ENCODE results near the gene LRRC32.

LRRC32 gene

GRCh38 chr11:76699451-76700091 is 29.0 kb upstream of the LRRC32 start:
- no peak overlapping the region for H3K4me3 ChIP-seq (ENCODE audit: low read depth, low read length)
- H3K36me3 ChIP-seq (ENCODE audit: control insufficient read depth, insufficient read depth, low read length), result no peaks in the 10 kb centered on the region
- H3K4me1 ChIP-seq (ENCODE audit: control insufficient read depth, insufficient read depth, low read length), result peaks cover 18% of the 10 kb centered on the region
- no peak overlapping the region for H3K27ac ChIP-seq (ENCODE audit: low read depth, low read length)
- H3K9me3 ChIP-seq (ENCODE audit: control insufficient read depth, insufficient read depth, low read length), result no peaks in the 10 kb centered on the region
- no peak overlapping the region for H3K9ac ChIP-seq (ENCODE audit: low read depth, low read length)
- H3K27me3 ChIP-seq (ENCODE audit: control insufficient read depth, insufficient read depth, low read length), result no peaks in the 10 kb centered on the region

- H3K36me3 ChIP-seq (ENCODE audit: control insufficient read depth, insufficient read depth, low read length), result no peaks in the 10 kb centered on the region
- no peaks in the 10 kb centered on the region for H3K9me3 ChIP-seq (ENCODE audit: control insufficient read depth, insufficient read depth, low read length)
- H3K27me3 ChIP-seq (ENCODE audit: control insufficient read depth, insufficient read depth, low read length), result no peaks in the 10 kb centered on the region
- H3K4me3 ChIP-seq (ENCODE audit: low read depth, low read length), result no peak overlapping the region
- H3K4me1 ChIP-seq (ENCODE audit: control insufficient read depth, insufficient read depth, low read length), result peaks cover 8% of the 10 kb centered on the region
- no peak overlapping the region for H3K27ac ChIP-seq (ENCODE audit: low read depth, low read length)
- no peak overlapping the region for H3K9ac ChIP-seq (ENCODE audit: low read depth, low read length)
Observed at GRCh38 chr11:76698321-76699043, 27.9 kb upstream of the LRRC32 start.

GRCh38 chr11:76696756-76697155 is 26.2 kb upstream of the LRRC32 start:
- Histone ChIP-seq H3K27me3 (ENCODE audit: control insufficient read depth, insufficient read depth, low read length) (no peaks in the 10 kb centered on the region), H3K9me3 (ENCODE audit: control insufficient read depth, insufficient read depth, low read length) (no peaks in the 10 kb centered on the region), H3K4me1 (ENCODE audit: control insufficient read depth, insufficient read depth, low read length) (peaks cover 8% of the 10 kb centered on the region), H3K27ac (ENCODE audit: low read depth, low read length) (no peak overlapping the region), H3K4me3 (ENCODE audit: low read depth, low read length) (no peak overlapping the region), H3K9ac (ENCODE audit: low read depth, low read length) (no peak overlapping the region), H3K36me3 (ENCODE audit: control insufficient read depth, insufficient read depth, low read length) (no peaks in the 10 kb centered on the region)

GRCh38 chr11:76695771-76696170 is 25.2 kb upstream of the LRRC32 start:
- H3K4me3 ChIP-seq (ENCODE audit: low read depth, low read length), result no peak overlapping the region
- no peaks in the 10 kb centered on the region for H3K27me3 ChIP-seq (ENCODE audit: control insufficient read depth, insufficient read depth, low read length)
- peaks cover 8% of the 10 kb centered on the region for H3K4me1 ChIP-seq (ENCODE audit: control insufficient read depth, insufficient read depth, low read length)
- H3K9me3 ChIP-seq (ENCODE audit: control insufficient read depth, insufficient read depth, low read length), result no peaks in the 10 kb centered on the region
- H3K27ac ChIP-seq (ENCODE audit: low read depth, low read length), result no peak overlapping the region
- H3K36me3 ChIP-seq (ENCODE audit: control insufficient read depth, insufficient read depth, low read length), result no peaks in the 10 kb centered on the region
- no peak overlapping the region for H3K9ac ChIP-seq (ENCODE audit: low read depth, low read length)

- Histone ChIP-seq H3K27ac (ENCODE audit: low read depth, low read length) (no peak overlapping the region), H3K4me3 (ENCODE audit: low read depth, low read length) (no peak overlapping the region), H3K27me3 (ENCODE audit: control insufficient read depth, insufficient read depth, low read length) (no peaks in the 10 kb centered on the region), H3K9me3 (ENCODE audit: control insufficient read depth, insufficient read depth, low read length) (no peaks in the 10 kb centered on the region), H3K36me3 (ENCODE audit: control insufficient read depth, insufficient read depth, low read length) (no peaks in the 10 kb centered on the region), H3K9ac (ENCODE audit: low read depth, low read length) (no peak overlapping the region), H3K4me1 (ENCODE audit: control insufficient read depth, insufficient read depth, low read length) (peaks cover 8% of the 10 kb centered on the region)
Observed at GRCh38 chr11:76695133-76695532, 24.6 kb upstream of the LRRC32 start.

- H3K4me3 ChIP-seq (ENCODE audit: low read depth, low read length), result no peak overlapping the region
- H3K27me3 ChIP-seq (ENCODE audit: control insufficient read depth, insufficient read depth, low read length), result no peaks in the 10 kb centered on the region
- no peak overlapping the region for H3K9ac ChIP-seq (ENCODE audit: low read depth, low read length)
- H3K9me3 ChIP-seq (ENCODE audit: control insufficient read depth, insufficient read depth, low read length), result no peaks in the 10 kb centered on the region
- H3K4me1 ChIP-seq (ENCODE audit: control insufficient read depth, insufficient read depth, low read length), result peaks cover 8% of the 10 kb centered on the region
- H3K27ac ChIP-seq (ENCODE audit: low read depth, low read length), result no peak overlapping the region
- no peaks in the 10 kb centered on the region for H3K36me3 ChIP-seq (ENCODE audit: control insufficient read depth, insufficient read depth, low read length)
Observed at GRCh38 chr11:76694664-76695063, 24.1 kb upstream of the LRRC32 start.

- H3K4me1 ChIP-seq (ENCODE audit: control insufficient read depth, insufficient read depth, low read length), result peaks cover 4% of the 10 kb centered on the region
- H3K4me3 ChIP-seq (ENCODE audit: low read depth, low read length), result no peak overlapping the region
- H3K9me3 ChIP-seq (ENCODE audit: control insufficient read depth, insufficient read depth, low read length), result no peaks in the 10 kb centered on the region
- H3K36me3 ChIP-seq (ENCODE audit: control insufficient read depth, insufficient read depth, low read length), result no peaks in the 10 kb centered on the region
- H3K27ac ChIP-seq (ENCODE audit: low read depth, low read length), result no peak overlapping the region
- H3K27me3 ChIP-seq (ENCODE audit: control insufficient read depth, insufficient read depth, low read length), result no peaks in the 10 kb centered on the region
- H3K9ac ChIP-seq (ENCODE audit: low read depth, low read length), result no peak overlapping the region
Observed at GRCh38 chr11:76693806-76694205, 23.3 kb upstream of the LRRC32 start.

GRCh38 chr11:76692956-76693355 is 22.4 kb upstream of the LRRC32 start:
- Histone ChIP-seq H3K4me3 (ENCODE audit: low read depth, low read length) (no peak overlapping the region), H3K36me3 (ENCODE audit: control insufficient read depth, insufficient read depth, low read length) (no peaks in the 10 kb centered on the region), H3K27me3 (ENCODE audit: control insufficient read depth, insufficient read depth, low read length) (no peaks in the 10 kb centered on the region), H3K9ac (ENCODE audit: low read depth, low read length) (no peak overlapping the region), H3K27ac (ENCODE audit: low read depth, low read length) (no peak overlapping the region), H3K4me1 (ENCODE audit: control insufficient read depth, insufficient read depth, low read length) (no peaks in the 10 kb centered on the region), H3K9me3 (ENCODE audit: control insufficient read depth, insufficient read depth, low read length) (no peaks in the 10 kb centered on the region)

GRCh38 chr11:76691655-76692054 is 21.1 kb upstream of the LRRC32 start:
- no peak overlapping the region for H3K4me3 ChIP-seq (ENCODE audit: low read depth, low read length)

GRCh38 chr11:76690736-76691135 is 20.2 kb upstream of the LRRC32 start:
- no peaks in the 10 kb centered on the region for H3K9me3 ChIP-seq (ENCODE audit: control insufficient read depth, insufficient read depth, low read length)
- H3K9ac ChIP-seq (ENCODE audit: low read depth, low read length), result no peak overlapping the region
- no peak overlapping the region for H3K27ac ChIP-seq (ENCODE audit: low read depth, low read length)
- H3K27me3 ChIP-seq (ENCODE audit: control insufficient read depth, insufficient read depth, low read length), result no peaks in the 10 kb centered on the region
- peaks cover 9% of the 10 kb centered on the region for H3K4me1 ChIP-seq (ENCODE audit: control insufficient read depth, insufficient read depth, low read length)
- no peak overlapping the region for H3K4me3 ChIP-seq (ENCODE audit: low read depth, low read length)
- H3K36me3 ChIP-seq (ENCODE audit: control insufficient read depth, insufficient read depth, low read length), result no peaks in the 10 kb centered on the region

More at GRCh38 chr11:76691655-76692054, 21.1 kb upstream of the LRRC32 start:
- Histone ChIP-seq H3K9me3 (ENCODE audit: control insufficient read depth, insufficient read depth, low read length) (no peaks in the 10 kb centered on the region), H3K9ac (ENCODE audit: low read depth, low read length) (no peak overlapping the region), H3K4me1 (ENCODE audit: control insufficient read depth, insufficient read depth, low read length) (peaks cover under 1% of the 10 kb centered on the region; the same call in 1 of the 2 replicates), H3K36me3 (ENCODE audit: control insufficient read depth, insufficient read depth, low read length) (no peaks in the 10 kb centered on the region), H3K27me3 (ENCODE audit: control insufficient read depth, insufficient read depth, low read length) (no peaks in the 10 kb centered on the region), H3K27ac (ENCODE audit: low read depth, low read length) (no peak overlapping the region)

Measured in HUES48 (cell line).